Fibroblast of lung (primary cell): ENCODE measurements around the gene RO60.

Experiments
- EZH2 ChIP-seq: IDR thresholded peaks from 2 replicates; pipeline ENCODE4 v1.5.1; 2012; ENCODE audit warnings: low read length, control low read depth, mild to moderate bottlenecking; ENCODE audit errors: missing control alignments
- TF ChIP-seq, protein P1 (sequence below), 2 donors: IDR thresholded peaks in 1 of 2; conservative IDR thresholded peaks in 1 of 2; 1 replicate in 1 of 2; 2 replicates in 1 of 2; pipeline ENCODE4 v1.5.1; 2011 to 2012; ENCODE audit warnings: low read length in 2 of 2, control low read depth in 1 of 2, inconsistent platforms in 1 of 2, low read depth in 1 of 2, mild to moderate bottlenecking in 1 of 2

DNA sequence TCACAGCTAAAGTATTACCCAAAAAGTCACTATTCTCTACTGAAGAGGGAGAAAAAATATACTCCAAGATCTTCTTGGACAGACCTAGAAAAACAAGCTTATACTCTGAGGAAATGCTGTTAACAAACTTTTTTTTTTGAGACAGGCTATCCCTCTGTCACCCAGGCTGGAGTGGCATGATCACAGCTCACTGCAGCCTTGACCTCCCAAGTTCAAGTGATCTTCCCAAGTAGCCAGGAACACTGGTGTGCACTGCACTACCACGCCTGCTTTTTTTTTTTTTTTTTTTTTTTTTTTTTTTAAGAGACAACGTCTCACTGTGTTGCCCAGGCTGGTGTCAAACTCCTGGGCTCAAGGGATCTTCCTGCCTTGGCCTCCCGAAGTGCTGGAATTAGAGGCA, 28.5 kb downstream of the RO60 start:
- TF ChIP-seq, protein P1, sequence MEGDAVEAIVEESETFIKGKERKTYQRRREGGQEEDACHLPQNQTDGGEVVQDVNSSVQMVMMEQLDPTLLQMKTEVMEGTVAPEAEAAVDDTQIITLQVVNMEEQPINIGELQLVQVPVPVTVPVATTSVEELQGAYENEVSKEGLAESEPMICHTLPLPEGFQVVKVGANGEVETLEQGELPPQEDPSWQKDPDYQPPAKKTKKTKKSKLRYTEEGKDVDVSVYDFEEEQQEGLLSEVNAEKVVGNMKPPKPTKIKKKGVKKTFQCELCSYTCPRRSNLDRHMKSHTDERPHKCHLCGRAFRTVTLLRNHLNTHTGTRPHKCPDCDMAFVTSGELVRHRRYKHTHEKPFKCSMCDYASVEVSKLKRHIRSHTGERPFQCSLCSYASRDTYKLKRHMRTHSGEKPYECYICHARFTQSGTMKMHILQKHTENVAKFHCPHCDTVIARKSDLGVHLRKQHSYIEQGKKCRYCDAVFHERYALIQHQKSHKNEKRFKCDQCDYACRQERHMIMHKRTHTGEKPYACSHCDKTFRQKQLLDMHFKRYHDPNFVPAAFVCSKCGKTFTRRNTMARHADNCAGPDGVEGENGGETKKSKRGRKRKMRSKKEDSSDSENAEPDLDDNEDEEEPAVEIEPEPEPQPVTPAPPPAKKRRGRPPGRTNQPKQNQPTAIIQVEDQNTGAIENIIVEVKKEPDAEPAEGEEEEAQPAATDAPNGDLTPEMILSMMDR (conservative IDR thresholded peaks at IDR 0.05 in 1 of 2, IDR thresholded peaks at IDR 0.05 in 1 of 2; ENCODE audit: low read depth in 1 of 2, low read length in 2 of 2): no peak
- TF ChIP-seq EZH2: no peak
